HG03066 (cell line): ENCODE results near the gene FAM168A.
"Not testable (repeated sequence)": the region's sequence is repeated elsewhere in the genome, so short reads cannot be mapped to it uniquely, and the experiment has no call there.

ENCODE experiments used
- ATAC-seq: cut with Tn5 transposase; IDR thresholded peaks from one replicate; pipeline ENCODE4 v1.9.1; 2021; ENCODE audit warnings: low read depth; ENCODE audit not compliant: unreplicated experiment

Gene FAM168A

GRCh38 chr11:73597336-73597955 lies 466 bp downstream of the FAM168A start:
- ATAC-seq = no peak

GRCh38 chr11:73596547-73596946 lies 1.4 kb downstream of the FAM168A start:
- ATAC-seq = no peak

DNA sequence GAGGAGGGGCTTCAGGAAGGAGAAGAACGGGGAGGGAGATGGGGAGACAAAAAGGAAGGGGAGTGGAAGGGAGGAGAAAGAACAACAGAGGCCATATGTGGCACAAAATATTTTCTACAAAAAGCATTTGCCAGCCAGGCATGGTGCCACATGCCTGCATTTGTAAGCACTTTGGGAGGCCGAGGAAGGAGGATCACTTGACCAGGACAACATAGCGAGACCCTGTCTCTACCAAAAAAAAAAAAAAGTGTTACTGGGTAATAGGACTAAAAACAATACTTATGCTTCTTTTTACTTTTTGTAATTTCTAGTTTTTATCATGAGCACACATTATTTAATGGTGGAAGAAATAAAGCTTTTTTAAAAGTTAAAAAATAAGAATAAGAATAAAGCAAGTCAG lies 5.3 kb downstream of the FAM168A start:
- ATAC-seq = no peak

DNA sequence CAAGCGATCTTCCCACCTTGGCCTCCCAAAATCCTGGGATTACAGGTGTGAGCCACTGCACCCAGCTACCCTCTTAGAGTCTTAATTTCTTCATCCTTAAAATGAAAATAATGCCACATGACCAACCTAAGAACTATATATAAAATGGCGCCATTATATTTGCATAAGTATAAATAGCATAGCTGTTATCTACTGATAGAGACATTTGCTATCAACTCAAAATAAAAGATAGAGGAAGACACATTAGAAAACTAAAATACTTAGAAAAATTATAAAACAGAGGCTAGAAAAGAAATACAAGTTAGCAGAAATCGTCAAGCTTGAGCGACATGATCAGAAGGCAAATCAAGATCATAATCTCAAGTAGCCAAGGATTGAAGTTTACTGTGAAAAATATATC lies 6.2 kb downstream of the FAM168A start:
- no peak for ATAC-seq

GRCh38 chr11:73590991-73591390 lies 6.9 kb downstream of the FAM168A start:
- no peak for ATAC-seq

DNA sequence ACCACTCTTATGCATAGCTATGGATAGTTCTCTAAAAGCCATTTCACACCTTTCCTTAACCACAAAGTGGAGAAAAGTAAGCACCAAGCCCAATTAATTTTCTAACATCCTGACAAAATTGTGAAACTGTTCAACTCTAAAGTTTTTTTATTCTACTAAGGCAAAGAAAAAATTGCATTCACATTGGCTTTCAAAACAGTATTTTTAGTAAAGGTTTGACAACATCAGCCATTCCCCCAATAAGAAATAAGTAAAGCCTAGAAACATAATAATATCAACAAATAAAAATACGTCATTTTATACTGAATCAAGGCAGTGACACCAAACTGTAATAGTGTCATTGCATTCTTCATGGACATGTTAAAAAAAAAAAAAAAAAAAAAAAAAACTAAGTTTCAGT lies 11.1 kb downstream of the FAM168A start:
- no peak for ATAC-seq

- ATAC-seq = no peak
Observed at GRCh38 chr11:73585834-73586575, 11.9 kb downstream of the FAM168A start.

GRCh38 chr11:73584831-73585230 lies 13.1 kb downstream of the FAM168A start:
- no peak for ATAC-seq

GRCh38 chr11:73582653-73583052 lies 15.3 kb downstream of the FAM168A start:
- no peak for ATAC-seq

DNA sequence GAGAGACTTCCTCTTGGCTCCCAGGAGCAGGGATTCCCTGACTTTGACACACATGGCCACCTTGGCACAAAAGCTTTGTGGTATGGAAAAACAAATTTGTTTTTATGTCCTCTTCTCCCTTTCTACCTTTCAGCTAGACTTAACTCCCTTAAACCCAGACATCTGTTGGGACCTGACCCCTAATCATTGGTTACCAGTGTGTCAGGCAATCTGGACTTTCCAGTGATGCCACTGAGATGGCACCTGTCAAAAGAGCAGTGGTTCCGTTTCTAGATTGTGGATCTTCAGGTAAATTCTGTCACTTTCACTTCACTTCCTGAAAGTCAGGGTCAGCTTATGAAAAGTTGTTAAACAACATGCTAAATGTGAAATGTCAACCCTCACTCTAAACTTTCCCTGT lies 17.2 kb downstream of the FAM168A start:
- not testable (repeated sequence) for ATAC-seq

DNA sequence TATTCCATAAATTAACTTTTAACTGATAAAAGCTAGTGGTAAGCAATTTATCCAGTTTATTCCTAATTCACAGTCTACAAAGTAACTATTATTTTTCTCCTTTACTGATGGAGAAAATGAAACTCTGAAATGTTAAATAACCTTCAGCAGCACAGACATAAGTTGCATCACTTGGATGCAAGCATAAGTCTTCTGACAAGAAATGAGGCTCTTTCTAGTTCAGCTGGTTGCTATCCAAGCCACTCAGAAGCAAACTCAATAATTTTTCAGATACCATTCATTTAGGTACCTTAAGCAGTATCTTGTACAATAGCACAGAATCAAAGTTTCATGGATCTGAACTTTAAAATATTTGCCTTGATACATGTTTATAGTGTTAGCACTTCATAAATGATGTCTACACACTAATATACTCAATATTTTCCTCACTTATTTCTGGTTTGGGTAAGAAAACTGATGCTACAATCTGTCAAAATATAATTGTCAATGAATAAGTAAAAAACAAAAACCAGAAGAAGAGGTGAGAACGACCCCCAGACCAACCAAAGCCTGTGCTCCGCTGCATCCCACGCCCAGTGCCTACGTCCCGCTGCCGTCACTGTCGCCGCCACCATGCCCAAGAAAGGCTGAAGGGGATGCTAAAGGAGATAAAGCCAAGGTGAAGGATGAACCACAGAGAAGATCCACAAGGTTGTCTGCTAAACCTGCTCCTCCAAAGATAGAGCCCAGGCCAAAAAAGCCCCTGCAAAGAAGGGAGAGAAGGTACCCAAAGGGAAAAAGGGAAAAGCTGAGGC lies 18.1 kb downstream of the FAM168A start:
- ATAC-seq = no peak

- ATAC-seq = no peak
Observed at GRCh38 chr11:73578592-73579185, 19.2 kb downstream of the FAM168A start.

GRCh38 chr11:73577496-73577917 lies 20.4 kb downstream of the FAM168A start:
- ATAC-seq = no peak

GRCh38 chr11:73576185-73576614 lies 21.7 kb downstream of the FAM168A start:
- no peak for ATAC-seq

- not testable (repeated sequence) for ATAC-seq
Observed at GRCh38 chr11:73571982-73572381, 25.9 kb downstream of the FAM168A start.

DNA sequence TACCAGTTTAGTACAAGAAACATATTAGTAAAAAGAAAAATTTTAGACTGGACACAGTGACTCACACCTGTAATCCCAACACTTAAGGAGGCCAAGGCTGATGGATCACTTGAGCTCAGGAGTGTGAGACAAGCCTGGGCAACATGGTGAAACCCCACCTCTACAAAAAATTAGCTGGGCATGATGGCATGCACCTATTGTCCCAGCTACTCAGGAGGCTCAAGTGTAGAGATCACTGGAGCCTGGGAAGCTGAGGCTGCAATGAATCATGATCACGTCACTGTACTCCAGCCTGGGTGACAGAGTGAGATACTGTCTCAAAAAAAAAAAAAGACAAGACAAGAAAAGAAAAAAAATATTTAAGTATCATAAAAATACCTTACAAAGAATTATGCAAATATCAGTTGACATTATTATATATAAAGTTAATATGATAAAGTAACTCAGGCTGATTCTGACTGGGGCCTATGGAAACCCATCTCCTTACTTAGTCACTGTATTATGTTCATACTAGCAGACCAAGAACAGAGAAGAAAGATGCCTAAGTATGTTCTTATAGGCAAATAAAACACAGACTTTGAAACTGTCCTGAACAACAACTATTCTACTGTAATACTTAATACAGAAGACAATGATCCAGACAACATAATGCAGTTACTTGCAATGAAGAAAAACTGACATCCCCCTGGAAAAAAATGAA lies 27.3 kb downstream of the FAM168A start:
- no peak for ATAC-seq

DNA sequence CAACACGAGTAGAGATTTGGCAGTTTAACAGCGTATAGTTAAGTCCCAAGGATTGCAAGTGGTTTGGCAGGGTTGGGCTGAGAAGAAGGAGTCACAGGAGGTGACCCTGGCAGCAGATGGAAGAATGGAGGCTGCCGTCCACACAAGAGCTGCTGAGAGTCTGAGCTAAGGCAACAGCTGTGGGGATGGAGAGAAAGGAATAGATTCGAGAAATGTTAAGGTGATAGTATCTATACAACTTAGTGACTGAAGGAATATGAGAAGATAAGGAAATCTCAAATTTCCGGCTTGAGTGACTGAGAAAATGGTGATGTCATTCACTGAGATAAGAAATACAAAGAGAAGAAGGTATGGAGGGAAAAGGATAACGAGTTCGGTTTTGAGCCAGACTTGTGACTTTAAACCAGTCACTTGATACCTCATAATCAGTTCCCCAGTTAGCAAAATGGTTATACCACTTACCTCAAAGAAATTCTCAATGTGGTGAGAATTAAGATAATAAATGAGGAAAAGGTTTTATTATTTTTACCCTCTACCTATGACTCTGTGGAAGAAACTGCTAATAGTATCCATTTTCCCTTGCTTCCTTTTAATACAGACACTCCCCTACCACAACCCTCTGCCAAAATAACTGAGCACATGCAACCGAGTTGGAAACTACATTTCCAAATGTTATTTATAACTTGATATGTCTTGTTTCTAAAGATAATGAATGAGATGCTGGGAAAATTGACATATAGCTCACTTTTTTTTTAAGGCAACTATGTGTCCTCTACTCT lies 30.7 kb downstream of the FAM168A start:
- ATAC-seq = no peak

DNA sequence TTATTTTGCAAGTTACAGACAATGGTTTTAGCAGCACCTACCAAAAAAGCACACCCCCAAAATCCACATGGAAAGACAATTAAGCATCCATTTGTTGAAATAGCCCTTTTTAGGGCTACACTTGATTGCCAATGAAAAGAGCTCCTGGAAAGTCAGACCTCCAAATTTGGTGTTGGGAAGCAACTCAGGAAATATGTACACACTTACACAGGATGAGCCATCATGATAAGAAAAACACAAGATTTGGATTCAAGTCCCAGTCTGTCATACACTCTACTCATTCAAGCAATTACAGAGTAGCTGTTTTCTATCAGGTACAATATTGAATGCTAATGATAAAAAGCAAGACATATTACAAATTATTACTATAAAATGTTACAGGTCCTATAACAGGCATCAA lies 31.5 kb downstream of the FAM168A start:
- no peak for ATAC-seq

DNA sequence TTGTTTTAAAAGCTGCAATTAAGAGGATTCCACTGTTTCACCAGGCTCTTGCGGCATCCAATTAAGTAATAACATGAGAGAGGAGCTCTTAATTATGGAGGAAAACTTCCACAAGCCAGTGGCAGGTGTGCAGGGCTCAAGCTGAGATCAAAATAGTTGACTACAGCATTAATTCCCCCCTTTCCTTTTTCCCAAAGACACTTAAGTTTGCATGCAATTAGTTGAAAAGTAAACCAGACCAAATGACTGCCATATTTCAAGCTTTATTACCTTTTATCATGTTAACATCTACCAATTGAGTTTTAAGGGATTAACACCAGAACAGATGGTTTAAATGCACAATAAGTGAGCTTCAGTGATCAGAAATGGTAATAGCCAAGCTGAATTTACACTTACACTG lies 32.1 kb downstream of the FAM168A start:
- no peak for ATAC-seq

DNA sequence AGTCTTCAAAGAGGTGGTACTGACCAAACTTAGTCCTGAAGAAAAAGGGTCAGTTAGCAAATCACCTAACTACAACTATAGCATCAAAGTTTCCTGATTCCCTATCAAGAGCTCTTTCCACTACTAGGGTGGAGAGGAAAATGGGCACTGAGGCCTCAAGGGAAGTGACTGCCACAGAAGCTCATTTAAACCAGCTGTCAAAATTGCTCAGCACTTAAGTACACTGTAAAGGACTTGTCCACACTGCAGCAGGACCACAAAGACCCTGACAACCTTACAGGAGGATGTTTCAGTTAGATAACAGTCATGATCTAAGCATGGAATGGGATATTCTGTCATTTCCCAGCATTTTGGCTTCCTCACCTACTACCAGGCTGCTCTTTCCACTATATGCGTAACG lies 33.0 kb downstream of the FAM168A start:
- no peak for ATAC-seq
